BJ (cell line): ENCODE data around the gene RHEX. TPM values are rescaled to one million over a fixed set of nuclear protein-coding genes. Genes with fewer than 3 reads are reported as not detected.

Experiments used
- CTCF ChIA-PET: fragments of 350-600 bp; formaldehyde crosslinking; extraction: SDS; loops from one replicate; lab custom pipeline; 2021; ENCODE audit warnings: antibody characterized with exemption, inconsistent platforms; lab: Yijun Ruan, JAX
- POLR2A ChIA-PET: fragments of 300-600 bp; sonication (Branson Sonifier 250); formaldehyde crosslinking; extraction: SDS; loops from one replicate; lab custom pipeline; 2021; ENCODE audit warnings: antibody characterized with exemption; lab: Charles Lee
- DNase-seq: peaks from one replicate; pipeline ENCODE4 v3.0.0-alpha.2; 2011; ENCODE audit warnings: low read depth
- H3K27me3 ChIP-seq: 2 replicates; pipeline ENCODE4 v1.6.0; 2011; ENCODE audit warnings: low read length; ENCODE audit not compliant: control insufficient read depth, insufficient read depth
- H3K36me3 ChIP-seq: 2 replicates; pipeline ENCODE4 v1.5.1; 2011; ENCODE audit warnings: low read length; ENCODE audit not compliant: control insufficient read depth, insufficient read depth
- H3K4me3 ChIP-seq: 2 replicates; pipeline ENCODE4 v1.5.1; 2011; ENCODE audit warnings: low read depth, mild to moderate bottlenecking, control low read depth, low read length
- polyA plus RNA-seq: library from polyadenylated mRNA; depleted of rRNA; stranded (reverse); fragments of >200 nt; gene quantifications from 2 replicates; pipeline ENCODE4 v1.2.3, GENCODE V29; 2011; rRNA removed
- small RNA-seq: library from RNA; depleted of rRNA; stranded (forward); fragments of <200 nt; gene quantifications from one replicate; pipeline ENCODE3, GENCODE V24; 2012; ENCODE audit warnings: low replicate concordance, low read depth; ENCODE audit not compliant: insufficient read length
- TF ChIP-seq, protein P1 (sequence below): IDR thresholded peaks from 2 replicates; pipeline ENCODE4 v1.5.1; 2011; ENCODE audit warnings: low read depth, mild to moderate bottlenecking, control low read depth, inconsistent platforms, low read length, moderate library complexity; ENCODE audit not compliant: insufficient read depth

Gene RHEX
- polyA plus RNA-seq, 1 experiment = not detected

DNA sequence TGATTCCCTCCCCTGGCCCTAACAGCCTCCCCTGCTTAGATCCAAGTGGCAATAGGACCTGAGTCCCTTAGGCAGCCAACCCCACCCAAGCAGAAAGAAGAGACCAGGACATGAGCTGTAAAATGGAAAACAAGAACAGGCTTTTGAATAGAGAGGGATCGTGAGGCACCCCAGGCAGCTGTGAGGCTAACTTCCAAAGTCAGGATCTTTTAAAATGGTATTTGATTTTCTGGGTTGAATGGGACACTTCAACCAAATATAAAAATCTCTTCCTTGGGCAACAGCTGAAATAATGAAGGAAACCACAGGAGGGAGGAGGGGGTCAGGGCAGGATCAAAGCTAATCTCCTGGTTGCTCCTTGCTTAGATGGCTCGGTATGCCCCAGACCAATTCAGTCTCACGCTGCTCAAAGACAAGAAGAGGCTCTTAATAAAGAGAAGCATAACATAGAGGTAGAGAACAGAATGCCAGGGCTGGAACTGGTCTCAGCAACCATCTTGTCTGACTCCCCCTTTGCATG is 92.9 kb downstream of the RHEX start:
- no peak overlapping the region for H3K4me3 ChIP-seq
- DNase-seq = no peak
- ChIA-PET POLR2A (no interaction called here), CTCF (interaction anchor here (0.6 kb wide), 1 partner anchor 10 kb away, joined by 4 read pairs; no protein-coding TSS in a partner anchor)
- H3K36me3 ChIP-seq = no peaks in the 10 kb centered on the region
- TF ChIP-seq, protein P1, sequence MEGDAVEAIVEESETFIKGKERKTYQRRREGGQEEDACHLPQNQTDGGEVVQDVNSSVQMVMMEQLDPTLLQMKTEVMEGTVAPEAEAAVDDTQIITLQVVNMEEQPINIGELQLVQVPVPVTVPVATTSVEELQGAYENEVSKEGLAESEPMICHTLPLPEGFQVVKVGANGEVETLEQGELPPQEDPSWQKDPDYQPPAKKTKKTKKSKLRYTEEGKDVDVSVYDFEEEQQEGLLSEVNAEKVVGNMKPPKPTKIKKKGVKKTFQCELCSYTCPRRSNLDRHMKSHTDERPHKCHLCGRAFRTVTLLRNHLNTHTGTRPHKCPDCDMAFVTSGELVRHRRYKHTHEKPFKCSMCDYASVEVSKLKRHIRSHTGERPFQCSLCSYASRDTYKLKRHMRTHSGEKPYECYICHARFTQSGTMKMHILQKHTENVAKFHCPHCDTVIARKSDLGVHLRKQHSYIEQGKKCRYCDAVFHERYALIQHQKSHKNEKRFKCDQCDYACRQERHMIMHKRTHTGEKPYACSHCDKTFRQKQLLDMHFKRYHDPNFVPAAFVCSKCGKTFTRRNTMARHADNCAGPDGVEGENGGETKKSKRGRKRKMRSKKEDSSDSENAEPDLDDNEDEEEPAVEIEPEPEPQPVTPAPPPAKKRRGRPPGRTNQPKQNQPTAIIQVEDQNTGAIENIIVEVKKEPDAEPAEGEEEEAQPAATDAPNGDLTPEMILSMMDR = no peak
- peaks cover 24% of the 10 kb centered on the region for H3K27me3 ChIP-seq

Small RNA genes lying within 50 kb of the gene (small RNA-seq; reads per million reads assigned to genes)
- not detected for gene RF00271

Other genes with a start within 250 kb of the RHEX start
- gene SLC41A1, start 240.0 kb upstream of the RHEX start, polyA plus RNA-seq = 29.2 and 29.4 TPM in 2 replicates
- gene PM20D1, start 203.0 kb upstream of the RHEX start, polyA plus RNA-seq = not detected in 2 replicates
- gene SLC26A9, start 109.7 kb upstream of the RHEX start, polyA plus RNA-seq = not detected in 2 replicates
- gene RAB7B, start 49.8 kb upstream of the RHEX start, polyA plus RNA-seq = 9.1 and 11.3 TPM in 2 replicates
- not detected in 2 replicates for gene CTSE, start 29.3 kb upstream of the RHEX start, polyA plus RNA-seq
- not detected in 2 replicates for gene AVPR1B, start 64.2 kb downstream of the RHEX start, polyA plus RNA-seq
- 2.5 and 4.1 TPM in 2 replicates for gene FAM72A, start 149.7 kb downstream of the RHEX start, polyA plus RNA-seq
- gene SRGAP2, start 150.4 kb downstream of the RHEX start, polyA plus RNA-seq = 9.2 and 11.6 TPM in 2 replicates